RWPE2 (cell line): ENCODE measurements around the gene AMIGO1.
"Not testable (repeated sequence)": the region's sequence is repeated elsewhere in the genome, so short reads cannot be mapped to it uniquely, and the experiment has no call there.

Source experiments
- ATAC-seq: fragments of 200-7000 bp; cut with Tn5 transposase; 3 replicates; pipeline ENCODE4 v1.9.1; 2021; ENCODE audit warnings: low read depth
- DNase-seq: peaks from one replicate; pipeline ENCODE4 v3.0.0-alpha.2; 2020; ENCODE audit warnings: low spot score
- H3K27ac ChIP-seq: fragments of 450-650 bp; 2 replicates; pipeline ENCODE4 v1.5.1; 2017; ENCODE audit warnings: mild to moderate bottlenecking; ENCODE audit not compliant: poor library complexity, severe bottlenecking
- H3K27me3 ChIP-seq: fragments of 250-450 bp; sonication (Bioruptor Pico); 2 replicates; pipeline ENCODE4 v1.5.1; 2021; ENCODE audit warnings: mild to moderate bottlenecking, moderate library complexity; ENCODE audit not compliant: insufficient read depth, poor library complexity, severe bottlenecking
- H3K36me3 ChIP-seq: fragments of 250-450 bp; sonication (Bioruptor Pico); 2 replicates; pipeline ENCODE4 v1.5.1; 2020; ENCODE audit warnings: low read depth, mild to moderate bottlenecking, moderate library complexity
- H3K4me1 ChIP-seq: fragments of 250-450 bp; sonication (Bioruptor Pico); 2 replicates; pipeline ENCODE4 v1.5.1; 2021; ENCODE audit warnings: mild to moderate bottlenecking, moderate library complexity; ENCODE audit not compliant: insufficient read depth, poor library complexity, severe bottlenecking
- H3K4me3 ChIP-seq: fragments of 250-450 bp; sonication (Bioruptor Pico); 2 replicates; pipeline ENCODE4 v1.5.1; 2021; ENCODE audit warnings: mild to moderate bottlenecking, moderate library complexity; ENCODE audit not compliant: severe bottlenecking
- H3K9me3 ChIP-seq: fragments of 250-450 bp; sonication (Bioruptor Pico); 2 replicates; pipeline ENCODE4 v1.5.1; 2021; ENCODE audit warnings: mild to moderate bottlenecking, moderate library complexity; ENCODE audit not compliant: severe bottlenecking
- TF ChIP-seq, protein P1 (sequence below): fragments of 450-650 bp; IDR thresholded peaks from one replicate; pipeline ENCODE4 v1.5.1; 2017; ENCODE audit warnings: mild to moderate bottlenecking, moderate library complexity; ENCODE audit not compliant: poor library complexity, severe bottlenecking

AMIGO1 gene

DNA sequence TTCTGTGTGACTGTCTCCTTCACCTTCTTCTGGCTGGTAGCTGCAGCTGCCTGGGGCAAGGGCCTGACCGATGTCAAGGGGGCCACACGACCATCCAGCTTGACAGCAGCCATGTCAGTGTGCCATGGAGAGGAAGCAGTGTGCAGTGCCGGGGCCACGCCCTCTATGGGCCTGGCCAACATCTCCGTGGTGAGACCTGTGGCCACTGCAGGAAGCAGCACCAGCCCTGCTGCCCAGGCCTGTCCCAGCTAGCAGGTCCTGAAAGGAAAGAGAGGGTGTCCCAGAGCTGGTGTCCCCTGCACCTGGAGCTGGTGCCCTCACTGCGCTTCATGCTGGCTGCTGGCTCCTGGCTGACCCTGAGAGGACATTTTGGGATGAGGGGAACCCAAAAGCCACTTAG, 31.7 kb downstream of the AMIGO1 start:
- Histone ChIP-seq H3K27me3 (peaks cover 5% of the 10 kb centered on the region), H3K4me3 (no peak overlapping the region), H3K36me3 (no peaks in the 10 kb centered on the region), H3K27ac (no peak overlapping the region), H3K9me3 (no peaks in the 10 kb centered on the region), H3K4me1 (no peaks in the 10 kb centered on the region)
- TF ChIP-seq, protein P1, sequence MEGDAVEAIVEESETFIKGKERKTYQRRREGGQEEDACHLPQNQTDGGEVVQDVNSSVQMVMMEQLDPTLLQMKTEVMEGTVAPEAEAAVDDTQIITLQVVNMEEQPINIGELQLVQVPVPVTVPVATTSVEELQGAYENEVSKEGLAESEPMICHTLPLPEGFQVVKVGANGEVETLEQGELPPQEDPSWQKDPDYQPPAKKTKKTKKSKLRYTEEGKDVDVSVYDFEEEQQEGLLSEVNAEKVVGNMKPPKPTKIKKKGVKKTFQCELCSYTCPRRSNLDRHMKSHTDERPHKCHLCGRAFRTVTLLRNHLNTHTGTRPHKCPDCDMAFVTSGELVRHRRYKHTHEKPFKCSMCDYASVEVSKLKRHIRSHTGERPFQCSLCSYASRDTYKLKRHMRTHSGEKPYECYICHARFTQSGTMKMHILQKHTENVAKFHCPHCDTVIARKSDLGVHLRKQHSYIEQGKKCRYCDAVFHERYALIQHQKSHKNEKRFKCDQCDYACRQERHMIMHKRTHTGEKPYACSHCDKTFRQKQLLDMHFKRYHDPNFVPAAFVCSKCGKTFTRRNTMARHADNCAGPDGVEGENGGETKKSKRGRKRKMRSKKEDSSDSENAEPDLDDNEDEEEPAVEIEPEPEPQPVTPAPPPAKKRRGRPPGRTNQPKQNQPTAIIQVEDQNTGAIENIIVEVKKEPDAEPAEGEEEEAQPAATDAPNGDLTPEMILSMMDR = no peak
- DNase-seq (no peak), ATAC-seq (no peak)

DNA sequence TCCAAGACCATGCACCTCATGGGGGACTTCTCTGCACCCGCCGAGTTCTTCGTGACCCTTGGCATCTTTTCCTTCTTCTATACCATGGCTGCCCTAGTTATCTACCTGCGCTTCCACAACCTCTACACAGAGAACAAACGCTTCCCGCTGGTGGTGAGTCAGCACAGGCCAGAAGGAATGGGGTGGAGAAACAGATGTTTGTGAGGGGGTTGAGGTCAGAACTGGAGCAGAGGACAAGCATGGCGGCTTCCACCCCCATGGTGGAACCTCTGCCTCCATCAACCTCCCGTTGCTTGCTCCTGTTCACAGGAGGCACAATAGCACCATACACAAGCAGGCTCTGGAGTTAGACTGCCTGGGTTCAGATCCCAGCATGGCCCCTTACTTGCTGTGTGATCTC, 32.7 kb downstream of the AMIGO1 start:
- H3K27me3 ChIP-seq = peaks cover 10% of the 10 kb centered on the region
- ATAC-seq (no peak), DNase-seq (no peak)
- no peak overlapping the region for H3K27ac ChIP-seq
- H3K36me3 ChIP-seq = no peaks in the 10 kb centered on the region
- H3K4me3 ChIP-seq = no peak overlapping the region
- no peaks in the 10 kb centered on the region for H3K4me1 ChIP-seq
- TF ChIP-seq, protein P1 = no peak
- no peaks in the 10 kb centered on the region for H3K9me3 ChIP-seq

DNA sequence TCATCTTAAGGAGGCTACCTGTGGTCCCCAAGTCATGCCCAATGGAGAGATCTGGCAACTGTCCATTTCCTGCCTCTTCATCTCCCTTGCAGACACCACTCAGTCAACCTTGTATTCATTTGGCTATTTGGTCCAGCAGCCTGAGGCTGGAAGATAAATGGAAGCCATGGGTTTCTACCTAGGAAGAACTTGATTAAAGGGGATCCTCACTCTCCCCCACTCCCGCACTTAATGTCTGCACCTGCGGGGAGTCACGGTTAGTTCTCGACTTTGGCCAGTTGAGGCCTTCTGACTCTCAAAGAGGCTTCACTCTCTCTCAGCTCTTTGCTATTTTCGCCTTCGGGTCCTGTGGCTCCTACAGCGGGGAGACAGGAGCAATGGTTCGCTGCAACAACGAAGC, 34.3 kb downstream of the AMIGO1 start:
- DNase-seq (no peak), ATAC-seq (no peak)
- Histone ChIP-seq H3K4me3 (no peak overlapping the region), H3K9me3 (no peaks in the 10 kb centered on the region), H3K4me1 (no peaks in the 10 kb centered on the region), H3K36me3 (no peaks in the 10 kb centered on the region), H3K27ac (no peak overlapping the region), H3K27me3 (peaks cover 25% of the 10 kb centered on the region)
- TF ChIP-seq, protein P1 = no peak

DNA sequence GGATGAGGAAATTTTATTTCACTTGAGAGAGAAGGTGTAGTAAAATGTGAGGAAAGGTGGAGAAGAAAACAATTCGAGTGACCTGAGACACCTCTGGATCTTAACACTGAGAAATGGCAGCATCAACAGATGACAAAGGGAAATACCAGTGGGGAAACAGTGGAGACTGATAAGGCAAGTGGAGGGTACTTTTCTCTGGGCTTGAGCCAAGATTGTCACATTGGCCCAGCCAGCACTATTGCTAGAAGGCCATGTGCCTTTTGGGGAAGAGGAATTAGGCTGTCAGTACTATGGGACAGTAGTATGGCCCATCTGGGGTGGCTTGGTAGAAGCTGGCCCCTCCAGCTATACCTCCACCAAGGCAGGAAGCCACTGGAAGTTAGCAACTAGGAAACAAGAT, 34.8 kb downstream of the AMIGO1 start:
- no peaks in the 10 kb centered on the region for H3K9me3 ChIP-seq
- no peaks in the 10 kb centered on the region for H3K4me1 ChIP-seq
- H3K4me3 ChIP-seq = no peak overlapping the region
- peaks cover 25% of the 10 kb centered on the region for H3K27me3 ChIP-seq
- TF ChIP-seq, protein P1 = no peak
- no peak overlapping the region for H3K27ac ChIP-seq
- ATAC-seq (no peak), DNase-seq (no peak)
- H3K36me3 ChIP-seq = no peaks in the 10 kb centered on the region

DNA sequence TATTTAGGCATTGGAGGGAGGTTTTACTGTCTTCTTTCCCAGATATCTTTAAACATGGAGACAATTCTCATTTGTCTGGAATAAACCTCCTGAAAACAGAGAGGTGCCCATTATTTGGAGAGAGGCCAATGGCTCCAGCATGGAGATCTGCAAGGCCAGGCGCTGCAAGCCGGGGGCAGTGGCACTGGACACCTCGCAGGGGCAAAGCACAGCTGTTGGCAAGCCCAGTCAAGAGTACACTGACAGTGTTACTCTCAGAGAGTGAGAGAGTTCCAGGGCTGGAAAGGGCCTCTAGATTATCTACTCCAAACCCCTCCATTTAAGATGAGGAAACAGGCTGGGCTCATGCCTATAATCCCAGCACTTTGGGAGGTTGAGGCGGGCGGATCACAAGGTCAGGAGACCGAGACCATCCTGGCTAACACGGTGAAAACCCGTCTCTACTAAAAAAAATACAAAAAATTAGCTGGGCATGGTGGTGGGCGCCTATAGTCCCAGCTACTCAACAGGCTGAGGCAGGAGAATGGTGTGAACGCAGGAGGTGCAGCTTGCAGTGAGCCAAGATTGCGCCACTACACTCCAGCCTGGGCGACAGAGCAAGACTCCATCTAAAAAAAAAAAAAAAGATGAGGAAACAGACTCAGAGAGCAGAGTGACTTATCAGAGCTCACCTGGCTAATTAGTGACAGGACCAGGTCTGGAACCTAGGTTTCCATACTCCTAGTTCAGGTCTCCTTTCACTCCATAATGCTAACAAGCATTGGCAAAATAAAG, 36.1 kb downstream of the AMIGO1 start:
- ATAC-seq, H3K4me1 ChIP-seq, H3K9me3 ChIP-seq, H3K27ac ChIP-seq, H3K36me3 ChIP-seq, H3K4me3 ChIP-seq, DNase-seq: not testable (repeated sequence)
- H3K27me3 ChIP-seq = peaks cover 36% of the 10 kb centered on the region
